OCI-LY3 (cell line): Measurements from ENCODE around the gene C1orf232.

Source experiments
- H2AFZ ChIP-seq: fragments of 200-600, 300-600 bp; shearing (Covaris generic); 2 replicates; pipeline ENCODE4 v1.6.0; 2014; ENCODE audit warnings: antibody characterized with exemption, low read depth, low read length
- H3K27ac ChIP-seq: fragments of 200-600, 300-600 bp; sonication (generic); 2 replicates; pipeline ENCODE4 v1.5.1; 2014; ENCODE audit warnings: mild to moderate bottlenecking, low read length, moderate library complexity, mixed read lengths
- H3K27me3 ChIP-seq: fragments of 200-600, 300-600 bp; sonication (generic); 2 replicates; pipeline ENCODE4 v1.6.1; 2014; ENCODE audit warnings: low read depth, low read length, mixed read lengths
- H3K36me3 ChIP-seq: fragments of 200-600, 300-600 bp; sonication (generic); replicated peaks from 2 replicates; pipeline ENCODE3; 2014; ENCODE audit warnings: low read depth, low read length, mixed read lengths
- H3K4me1 ChIP-seq: fragments of 300-600, 200-600 bp; sonication (generic); 2 replicates; pipeline ENCODE4 v1.6.1; 2014; ENCODE audit warnings: low read length, mixed read lengths
- H3K4me2 ChIP-seq: fragments of 200-600, 300-600 bp; sonication (generic); 2 replicates; pipeline ENCODE4 v1.6.1; 2014; ENCODE audit warnings: low read length, mixed read lengths
- H3K4me3 ChIP-seq: fragments of 300-600, 200-600 bp; sonication (generic); 2 replicates; pipeline ENCODE4 v1.5.1; 2014; ENCODE audit warnings: antibody characterized with exemption, mild to moderate bottlenecking, low read length, moderate library complexity
- H3K79me2 ChIP-seq: fragments of 300-600, 200-600 bp; shearing (Covaris generic); 2 replicates; pipeline ENCODE4 v1.6.1; 2014; ENCODE audit warnings: mild to moderate bottlenecking, low read length, mixed read lengths
- H3K9ac ChIP-seq: fragments of 300-600, 200-600 bp; shearing (Covaris generic); 2 replicates; pipeline ENCODE4 v1.6.0; 2014; ENCODE audit warnings: mild to moderate bottlenecking, low read length, moderate library complexity
- H3K9me3 ChIP-seq: fragments of 200-600, 300-600 bp; shearing (Covaris generic); 2 replicates; pipeline ENCODE4 v1.6.1; 2014; ENCODE audit warnings: low read length, mixed read lengths; ENCODE audit not compliant: insufficient read depth
- H4K20me1 ChIP-seq: fragments of 200-600, 300-600 bp; sonication (generic); 2 replicates; pipeline ENCODE4 v1.6.1; 2016; ENCODE audit warnings: low read length, mixed read lengths; ENCODE audit not compliant: insufficient read depth
- CTCF ChIP-seq: fragments of 200-600, 300-600 bp; sonication (generic); IDR thresholded peaks from 2 replicates; pipeline ENCODE4 v1.5.1; 2014; ENCODE audit warnings: antibody characterized with exemption, low read length, low read depth
- EZH2phosphoT487 ChIP-seq: fragments of 200-600 bp; shearing (Covaris generic); IDR thresholded peaks from 2 replicates; pipeline ENCODE4 v1.6.1; 2018; ENCODE audit warnings: antibody characterized with exemption, mixed run types, low read depth

C1orf232 gene

GRCh38 chr1:26168410-26169197 is at the start of gene C1orf232:
Gene C1orf232, minus strand, starts transcription at chr1:26168963. Its CDS starts 464 bp downstream, at chr1:26168499.
- TF ChIP-seq CTCF (no peak), EZH2phosphoT487 (no peak)
- Histone ChIP-seq H3K4me3 (peak within 1 kb of the TSS; percentile 98), H2AFZ (peak within 1 kb of the TSS; percentile 97), H3K9me3 (no peaks in the 10 kb centered on the region), H3K36me3 (no peaks in the 10 kb centered on the region), H4K20me1 (no peaks in the 10 kb centered on the region), H3K27me3 (no peaks in the 10 kb centered on the region), H3K79me2 (peaks cover 18% of the 10 kb centered on the region), H3K9ac (peak within 1 kb of the TSS; percentile 87), H3K4me2 (peak within 1 kb of the TSS; percentile 96), H3K27ac (no peak within 1 kb of the TSS), H3K4me1 (peaks cover 21% of the 10 kb centered on the region)

GRCh38 chr1:26215246-26215645 is 46.5 kb upstream of the C1orf232 start:
- H3K4me1 ChIP-seq, result no peaks in the 10 kb centered on the region
- H2AFZ ChIP-seq, result no peak overlapping the region
- no peaks in the 10 kb centered on the region for H3K36me3 ChIP-seq
- TF ChIP-seq CTCF (no peak), EZH2phosphoT487 (no peak)
- H3K27me3 ChIP-seq, result no peaks in the 10 kb centered on the region
- H3K9me3 ChIP-seq, result no peaks in the 10 kb centered on the region
- no peak overlapping the region for H3K9ac ChIP-seq
- no peaks in the 10 kb centered on the region for H4K20me1 ChIP-seq
- no peak overlapping the region for H3K4me3 ChIP-seq
- H3K4me2 ChIP-seq, result no peak overlapping the region
- H3K27ac ChIP-seq, result no peak overlapping the region
- H3K79me2 ChIP-seq, result no peaks in the 10 kb centered on the region

GRCh38 chr1:26213335-26213905 is 44.7 kb upstream of the C1orf232 start:
- H4K20me1 ChIP-seq, result no peaks in the 10 kb centered on the region
- no peak overlapping the region for H3K9ac ChIP-seq
- no peak overlapping the region for H3K27ac ChIP-seq
- H3K79me2 ChIP-seq, result no peaks in the 10 kb centered on the region
- H3K4me1 ChIP-seq, result no peaks in the 10 kb centered on the region
- no peaks in the 10 kb centered on the region for H3K27me3 ChIP-seq
- H2AFZ ChIP-seq, result no peak overlapping the region
- no peak overlapping the region for H3K4me3 ChIP-seq
- H3K36me3 ChIP-seq, result no peaks in the 10 kb centered on the region
- H3K4me2 ChIP-seq, result no peak overlapping the region
- H3K9me3 ChIP-seq, result no peaks in the 10 kb centered on the region
- TF ChIP-seq CTCF (no peak), EZH2phosphoT487 (no peak)

- no peaks in the 10 kb centered on the region for H3K79me2 ChIP-seq
- no peaks in the 10 kb centered on the region for H4K20me1 ChIP-seq
- H3K4me2 ChIP-seq, result no peak overlapping the region
- H3K36me3 ChIP-seq, result no peaks in the 10 kb centered on the region
- H3K4me3 ChIP-seq, result no peak overlapping the region
- no peaks in the 10 kb centered on the region for H3K9me3 ChIP-seq
- no peak overlapping the region for H3K9ac ChIP-seq
- H2AFZ ChIP-seq, result no peak overlapping the region
- no peaks in the 10 kb centered on the region for H3K4me1 ChIP-seq
- no peaks in the 10 kb centered on the region for H3K27me3 ChIP-seq
- TF ChIP-seq EZH2phosphoT487, result no peak
- no peak for TF ChIP-seq CTCF
- H3K27ac ChIP-seq, result no peak overlapping the region
Observed at GRCh38 chr1:26212726-26213125, 44.0 kb upstream of the C1orf232 start.
